HUES48 (cell line): ENCODE measurements around the gene TGM2.

ENCODE experiments used
- H3K27ac ChIP-seq: one replicate; pipeline ENCODE4 v1.7.0; 2013; ENCODE audit warnings: low read depth, low read length, inconsistent platforms
- H3K27me3 ChIP-seq: 2 replicates; pipeline ENCODE4 v1.6.1; 2013; ENCODE audit warnings: mild to moderate bottlenecking, low read length; ENCODE audit not compliant: control insufficient read depth, insufficient read depth
- H3K36me3 ChIP-seq: 2 replicates; pipeline ENCODE4 v1.6.1; 2013; ENCODE audit warnings: low read length; ENCODE audit not compliant: control insufficient read depth, insufficient read depth
- H3K4me1 ChIP-seq: 2 replicates; pipeline ENCODE4 v1.6.1; 2013; ENCODE audit warnings: mild to moderate bottlenecking, low read length; ENCODE audit not compliant: control insufficient read depth, insufficient read depth
- H3K4me3 ChIP-seq: 2 replicates; pipeline ENCODE4 v1.5.1; 2013; ENCODE audit warnings: mild to moderate bottlenecking, low read depth, low read length
- H3K9ac ChIP-seq: 2 replicates; pipeline ENCODE4 v1.6.1; 2013; ENCODE audit warnings: mild to moderate bottlenecking, low read depth, low read length, moderate library complexity
- H3K9me3 ChIP-seq: 2 replicates; pipeline ENCODE4 v1.6.1; 2013; ENCODE audit warnings: low read length; ENCODE audit not compliant: control insufficient read depth, insufficient read depth

Gene TGM2

DNA sequence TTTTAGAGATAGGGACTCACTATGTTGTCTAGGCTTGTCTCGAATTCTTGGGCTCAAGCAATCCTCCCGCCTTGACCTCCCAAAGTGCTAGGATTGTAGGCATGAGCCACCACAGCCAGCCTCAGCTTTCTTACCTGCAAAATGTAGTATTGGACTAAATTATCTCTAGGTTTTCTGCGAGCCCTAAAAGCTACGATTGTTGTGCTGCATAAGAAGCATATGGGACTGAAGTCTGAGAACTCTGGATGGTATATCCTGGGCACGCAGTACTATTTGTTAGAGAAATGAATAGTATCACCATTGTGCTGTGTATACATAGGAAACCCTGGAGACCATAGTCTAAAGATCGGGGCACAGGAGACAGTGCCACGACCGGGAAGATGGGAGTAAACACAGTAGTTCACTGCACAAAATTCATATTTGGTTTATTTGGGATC lies 71.4 kb downstream of the TGM2 start:
- H3K4me1 ChIP-seq, result no peaks in the 10 kb centered on the region
- H3K36me3 ChIP-seq, result peaks cover 29% of the 10 kb centered on the region
- no peaks in the 10 kb centered on the region for H3K27me3 ChIP-seq
- H3K4me3 ChIP-seq, result no peak overlapping the region
- H3K9me3 ChIP-seq, result no peaks in the 10 kb centered on the region
- H3K27ac ChIP-seq, result no peak overlapping the region
- H3K9ac ChIP-seq, result no peak overlapping the region

DNA sequence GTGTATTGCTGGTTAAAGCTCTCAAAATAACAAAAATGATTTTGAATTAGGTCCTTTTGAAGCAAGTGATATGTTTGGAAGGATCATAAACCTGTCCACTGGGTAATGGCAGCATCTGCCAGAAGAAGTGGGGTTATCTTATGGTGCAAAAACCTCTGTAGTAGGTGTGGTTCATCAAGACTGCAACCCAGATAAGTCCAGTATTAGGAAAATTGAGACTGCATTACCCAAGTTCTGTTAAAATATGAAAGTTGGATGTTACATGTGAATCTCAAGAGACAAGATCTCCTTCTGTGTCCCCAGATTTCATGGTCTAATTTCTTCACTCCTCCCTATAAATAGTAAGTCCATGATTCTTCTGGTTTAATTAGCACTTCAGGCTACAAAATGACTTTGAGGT lies 72.2 kb downstream of the TGM2 start:
- no peaks in the 10 kb centered on the region for H3K9me3 ChIP-seq

DNA sequence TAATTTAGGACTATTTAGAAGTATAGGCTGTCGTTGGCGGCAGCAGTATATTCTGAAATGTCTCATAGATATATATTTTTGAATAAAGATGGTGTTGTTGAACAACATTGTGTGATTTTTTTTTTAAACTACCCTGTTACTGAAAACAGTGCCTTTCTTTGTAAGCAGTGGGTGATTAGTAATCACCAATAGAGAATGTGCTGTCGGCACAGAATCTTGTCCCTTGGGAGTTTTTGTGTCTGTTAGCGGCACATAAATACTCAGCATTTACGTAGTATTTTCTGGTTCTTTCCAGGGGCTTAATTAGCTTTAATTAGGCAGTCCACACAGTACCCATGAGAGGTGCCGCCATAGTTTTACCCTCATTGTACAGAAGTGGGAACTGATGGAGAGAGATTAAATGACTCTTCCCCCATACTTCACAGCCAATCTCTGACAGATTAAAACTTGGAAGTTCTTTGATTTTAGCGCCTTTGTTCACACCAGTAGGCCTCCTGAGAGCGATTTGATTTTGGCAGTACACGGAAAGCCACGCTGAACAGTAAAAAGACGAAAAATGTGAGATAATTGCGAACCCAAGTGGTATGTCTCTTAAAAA lies 72.7 kb downstream of the TGM2 start:
- Histone ChIP-seq H3K27ac (no peak overlapping the region), H3K9ac (no peak overlapping the region), H3K4me3 (no peak overlapping the region), H3K9me3 (no peaks in the 10 kb centered on the region), H3K36me3 (peaks cover 41% of the 10 kb centered on the region), H3K4me1 (no peaks in the 10 kb centered on the region), H3K27me3 (no peaks in the 10 kb centered on the region)

More for the DNA sequence above, 72.2 kb downstream of the TGM2 start:
- H3K27ac ChIP-seq, result no peak overlapping the region
- H3K27me3 ChIP-seq, result no peaks in the 10 kb centered on the region
- no peak overlapping the region for H3K9ac ChIP-seq
- H3K36me3 ChIP-seq, result peaks cover 36% of the 10 kb centered on the region
- H3K4me1 ChIP-seq, result no peaks in the 10 kb centered on the region
- no peak overlapping the region for H3K4me3 ChIP-seq

DNA sequence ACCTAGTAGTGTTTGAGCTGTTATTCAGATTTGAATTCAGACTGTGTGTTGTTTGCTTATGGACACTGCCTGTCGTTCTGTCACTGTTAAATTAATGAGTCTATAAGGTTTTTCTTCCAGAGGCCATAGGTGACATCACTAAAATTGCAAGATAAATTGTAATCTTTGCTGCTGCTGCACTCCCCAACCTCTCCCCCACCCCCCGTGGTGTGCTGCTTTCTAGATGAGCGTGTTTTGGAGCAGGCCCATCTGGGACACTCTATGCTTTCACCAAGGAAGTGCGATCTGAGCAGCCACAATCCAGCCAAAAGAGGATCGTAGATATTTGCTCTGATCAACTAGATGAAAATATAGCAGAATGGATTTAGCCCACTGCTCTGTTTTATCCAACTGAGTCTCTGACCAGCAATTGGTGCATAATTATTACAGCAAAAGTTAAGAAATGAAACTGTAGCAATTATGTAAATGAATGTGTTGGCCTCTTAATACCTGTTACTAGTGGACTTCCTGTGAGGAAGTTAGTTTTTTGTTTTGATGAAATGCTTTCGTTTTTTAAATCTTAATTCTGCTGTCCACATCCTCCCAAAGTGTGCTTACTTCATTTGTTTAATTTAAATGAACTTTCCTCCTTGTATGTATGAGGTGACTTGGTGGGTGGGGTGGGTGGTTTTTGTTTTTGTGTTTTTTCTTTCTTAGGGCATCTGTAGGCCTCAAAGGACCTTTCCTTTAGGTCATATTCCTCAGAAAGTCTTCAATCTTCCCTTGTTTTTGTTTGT lies 73.4 kb downstream of the TGM2 start:
- H3K27me3 ChIP-seq, result no peaks in the 10 kb centered on the region
- H3K9me3 ChIP-seq, result no peaks in the 10 kb centered on the region
- H3K9ac ChIP-seq, result no peak overlapping the region
- no peak overlapping the region for H3K27ac ChIP-seq
- H3K4me1 ChIP-seq, result no peaks in the 10 kb centered on the region
- H3K36me3 ChIP-seq, result peaks cover 45% of the 10 kb centered on the region
- no peak overlapping the region for H3K4me3 ChIP-seq

DNA sequence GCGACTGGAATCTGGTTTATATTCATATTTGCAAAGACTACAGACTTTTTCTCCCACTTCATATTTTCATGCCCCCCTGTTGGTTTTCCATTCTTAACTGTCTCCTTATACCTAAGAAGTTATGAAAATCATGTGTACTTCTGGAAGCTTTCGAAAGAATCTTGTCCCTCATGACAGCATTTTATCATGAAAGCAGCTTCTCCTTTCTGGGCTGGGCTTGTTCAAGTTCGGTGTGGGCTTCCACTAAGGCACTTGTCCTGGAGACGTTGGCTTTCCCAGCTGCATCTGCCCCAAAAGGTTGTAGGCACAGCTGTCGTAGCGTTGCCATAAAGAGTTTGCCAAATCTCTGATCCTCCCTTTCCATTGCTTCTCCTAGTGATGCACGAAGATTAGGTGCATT lies 75.0 kb downstream of the TGM2 start:
- peaks cover 58% of the 10 kb centered on the region for H3K36me3 ChIP-seq
- no peaks in the 10 kb centered on the region for H3K9me3 ChIP-seq
- H3K27ac ChIP-seq, result no peak overlapping the region
- H3K27me3 ChIP-seq, result no peaks in the 10 kb centered on the region
- H3K4me3 ChIP-seq, result no peak overlapping the region
- H3K4me1 ChIP-seq, result no peaks in the 10 kb centered on the region
- H3K9ac ChIP-seq, result no peak overlapping the region

DNA sequence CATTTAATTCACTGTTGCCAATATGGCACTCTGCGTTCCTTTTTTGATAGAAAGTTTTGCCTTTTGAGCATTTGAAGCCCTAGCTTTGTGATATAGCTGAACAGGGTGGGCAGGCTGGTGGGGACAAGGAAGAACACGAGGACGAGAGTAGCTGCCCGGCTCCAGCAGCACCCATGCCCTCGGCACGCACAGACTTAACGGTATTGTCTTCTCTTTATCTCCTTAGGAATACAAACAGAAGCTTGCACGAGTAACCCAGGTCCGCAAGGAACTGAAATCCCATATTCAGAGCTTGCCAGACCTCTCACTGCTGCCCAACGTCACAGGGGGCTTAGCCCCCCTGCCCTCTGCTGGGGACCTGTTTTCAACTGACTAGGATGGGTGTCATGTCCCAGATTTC lies 75.6 kb downstream of the TGM2 start:
- peaks cover 63% of the 10 kb centered on the region for H3K36me3 ChIP-seq
- H3K9ac ChIP-seq, result no peak overlapping the region
- no peaks in the 10 kb centered on the region for H3K4me1 ChIP-seq
- no peak overlapping the region for H3K27ac ChIP-seq
- H3K27me3 ChIP-seq, result no peaks in the 10 kb centered on the region
- H3K9me3 ChIP-seq, result no peaks in the 10 kb centered on the region
- no peak overlapping the region for H3K4me3 ChIP-seq

DNA sequence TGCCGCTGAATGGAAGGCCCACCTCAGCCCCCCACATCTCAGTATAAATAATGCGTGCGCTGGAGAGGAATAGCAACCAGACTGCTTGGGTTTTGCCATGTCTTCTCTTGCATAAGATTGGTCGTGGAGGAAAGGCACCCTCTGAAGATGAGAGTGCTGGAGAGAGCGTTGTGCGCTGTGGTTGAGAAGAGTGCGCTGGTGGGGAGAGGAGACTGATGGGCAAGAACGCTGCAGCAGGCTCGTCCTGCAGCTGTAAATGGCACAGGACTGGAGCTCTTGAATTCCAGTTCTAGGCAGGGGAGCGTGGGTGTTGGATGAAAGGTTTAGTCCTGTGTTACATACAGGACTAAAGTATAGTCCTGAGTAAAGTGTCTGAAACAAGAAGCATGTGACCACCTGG lies 80.0 kb downstream of the TGM2 start:
- Histone ChIP-seq H3K9me3 (no peaks in the 10 kb centered on the region), H3K4me1 (no peaks in the 10 kb centered on the region), H3K36me3 (peaks cover 58% of the 10 kb centered on the region), H3K27me3 (no peaks in the 10 kb centered on the region), H3K9ac (no peak overlapping the region), H3K27ac (no peak overlapping the region), H3K4me3 (no peak overlapping the region)

DNA sequence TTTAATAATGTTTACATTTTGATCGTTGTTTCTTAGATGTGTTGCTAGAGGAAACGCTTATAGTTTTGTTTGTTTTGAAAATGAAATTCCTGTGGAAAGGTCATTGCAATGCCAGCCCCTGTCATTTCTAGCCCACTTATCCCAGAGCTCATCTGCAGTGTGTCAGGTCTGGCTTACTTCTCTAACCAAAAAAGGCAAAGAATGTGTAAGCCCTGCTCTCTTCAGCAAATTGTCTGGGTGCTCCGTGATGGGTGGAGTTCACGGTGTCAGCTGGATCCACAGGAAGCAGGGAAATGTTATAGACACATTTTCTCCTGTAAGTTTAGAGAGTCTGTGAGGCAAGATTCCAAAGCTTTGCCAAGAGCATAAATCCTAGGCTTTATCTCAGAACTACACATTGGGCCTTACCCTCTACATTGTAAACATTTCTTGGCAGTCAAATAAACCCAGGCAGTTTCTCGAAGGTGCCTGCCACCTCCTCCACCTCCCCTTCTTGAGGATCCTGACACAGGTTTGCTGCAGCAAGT lies 80.6 kb downstream of the TGM2 start:
- Histone ChIP-seq H3K27me3 (no peaks in the 10 kb centered on the region), H3K4me1 (no peaks in the 10 kb centered on the region), H3K27ac (no peak overlapping the region), H3K36me3 (peaks cover 53% of the 10 kb centered on the region), H3K4me3 (no peak overlapping the region), H3K9ac (no peak overlapping the region), H3K9me3 (no peaks in the 10 kb centered on the region)

DNA sequence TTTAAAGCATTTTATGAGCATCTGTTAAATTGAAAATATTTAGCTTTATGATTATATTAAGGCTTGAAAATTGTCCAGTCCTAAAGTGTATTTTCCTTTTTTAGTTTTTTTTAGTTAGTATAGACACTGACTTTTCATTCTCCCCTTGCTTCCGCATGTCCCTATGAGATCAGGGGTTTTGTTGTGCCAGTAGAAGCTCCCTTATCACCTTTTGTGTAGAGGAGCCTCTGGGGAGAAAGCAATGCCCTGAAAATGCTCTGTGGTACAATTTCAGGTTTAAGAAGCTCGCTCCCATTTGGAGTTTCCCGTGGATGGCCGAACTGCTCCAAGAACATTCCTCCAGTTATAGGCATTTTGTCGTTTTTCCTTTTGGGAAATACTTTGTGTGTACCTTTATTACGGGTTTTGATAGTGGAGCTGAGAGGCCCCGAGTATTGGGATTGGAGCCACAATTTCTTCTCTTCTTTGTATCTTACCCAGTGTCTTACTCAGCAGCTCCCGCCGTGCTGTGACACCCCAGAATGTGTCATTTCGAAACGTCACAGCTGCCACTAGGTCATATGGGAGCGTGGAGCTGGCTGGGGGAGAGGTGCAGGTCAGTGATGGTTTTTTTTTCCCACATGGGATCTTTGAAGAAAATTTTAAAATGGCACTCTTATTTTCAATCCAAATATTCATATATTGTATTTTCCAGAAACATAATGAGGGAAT lies 81.6 kb downstream of the TGM2 start:
- no peaks in the 10 kb centered on the region for H3K27me3 ChIP-seq
- no peak overlapping the region for H3K4me3 ChIP-seq
- H3K36me3 ChIP-seq, result peaks cover 53% of the 10 kb centered on the region
- H3K9ac ChIP-seq, result no peak overlapping the region
- no peak overlapping the region for H3K27ac ChIP-seq
- no peaks in the 10 kb centered on the region for H3K4me1 ChIP-seq
- no peaks in the 10 kb centered on the region for H3K9me3 ChIP-seq

DNA sequence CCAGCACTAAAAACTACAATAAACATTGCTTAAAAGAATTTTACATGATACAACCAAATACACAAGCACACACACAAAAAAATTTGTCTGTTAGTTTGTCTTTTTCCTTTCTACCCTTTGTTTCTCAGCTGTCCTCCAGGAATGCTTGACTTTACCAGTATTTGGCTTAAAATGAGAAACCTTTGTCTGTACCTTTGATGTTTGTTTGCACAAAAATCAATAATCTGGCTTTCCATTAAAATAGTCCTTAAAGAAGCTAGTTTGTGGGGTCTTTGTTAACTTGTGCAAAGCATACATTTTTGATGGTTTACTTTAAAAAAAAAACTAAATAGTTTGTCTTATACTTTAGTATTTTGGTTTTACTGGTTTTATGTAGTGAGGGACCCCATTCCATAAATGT lies 82.2 kb downstream of the TGM2 start:
- no peak overlapping the region for H3K4me3 ChIP-seq
- H3K9ac ChIP-seq, result no peak overlapping the region
- no peaks in the 10 kb centered on the region for H3K9me3 ChIP-seq
- H3K27me3 ChIP-seq, result no peaks in the 10 kb centered on the region
- H3K36me3 ChIP-seq, result peaks cover 49% of the 10 kb centered on the region
- H3K27ac ChIP-seq, result no peak overlapping the region
- no peaks in the 10 kb centered on the region for H3K4me1 ChIP-seq

DNA sequence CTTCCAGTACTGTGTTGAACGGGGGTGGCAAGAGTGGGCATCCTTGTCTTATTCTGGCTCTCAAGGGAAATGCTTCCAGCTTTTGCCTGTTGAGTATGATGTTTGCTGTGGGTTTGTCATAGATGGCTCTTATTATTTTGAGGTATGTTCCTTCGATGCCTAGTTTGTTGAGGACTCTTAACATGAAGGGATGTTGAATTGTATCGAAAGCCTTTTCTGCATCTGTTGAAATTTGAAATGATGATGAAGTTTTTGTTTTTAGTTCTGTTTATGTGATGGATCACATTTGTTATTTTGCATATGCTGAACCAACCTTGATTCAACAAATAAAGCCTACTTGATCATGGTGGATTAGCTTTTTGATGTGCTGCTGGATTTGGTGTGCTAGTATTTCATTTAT lies 83.5 kb downstream of the TGM2 start:
- Histone ChIP-seq H3K9ac (no peak overlapping the region), H3K9me3 (no peaks in the 10 kb centered on the region), H3K27me3 (no peaks in the 10 kb centered on the region), H3K27ac (no peak overlapping the region), H3K4me3 (no peak overlapping the region), H3K4me1 (no peaks in the 10 kb centered on the region), H3K36me3 (peaks cover 48% of the 10 kb centered on the region)
